Measurements from ENCODE around the gene ATP7B.
A peak's percentile ranks its signal among the peaks of the same experiment; 100 is the strongest.
"Not testable (repeated sequence)": the region's sequence is repeated elsewhere in the genome, so short reads cannot be mapped to it uniquely, and the experiment has no call there.

ATP7B gene

DNA sequence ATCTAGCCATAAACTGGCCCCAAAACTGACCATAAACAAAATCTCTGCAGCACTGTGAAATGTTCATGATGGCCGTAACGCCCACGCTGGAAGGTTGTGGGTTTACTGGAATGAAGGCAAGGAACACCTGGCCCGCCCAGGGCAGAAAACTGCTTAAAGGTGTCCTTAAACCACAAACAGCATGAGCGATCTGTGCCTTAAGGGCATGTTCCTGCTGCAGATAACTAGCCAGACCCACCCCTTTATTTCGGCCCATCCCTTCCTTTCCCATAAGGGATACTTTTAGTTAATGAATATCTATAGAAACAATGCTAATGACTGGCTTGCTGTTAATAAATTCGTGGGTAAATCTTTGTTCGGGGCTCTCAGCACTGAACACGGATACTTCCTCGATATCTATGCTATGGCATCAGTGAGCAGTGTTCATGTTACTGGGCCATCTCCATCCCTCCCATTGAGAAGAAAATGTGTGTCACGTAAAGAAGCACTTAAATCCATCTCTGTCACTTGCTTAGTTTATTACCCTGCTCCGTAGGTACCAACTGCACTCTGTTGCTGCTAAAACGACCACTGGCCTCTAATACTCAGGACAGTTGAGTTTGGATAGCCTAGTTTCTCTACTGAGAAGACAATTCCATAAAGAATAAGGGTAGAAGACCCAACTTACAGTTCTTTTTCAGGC is 5.3 kb downstream of the ATP7B start:
- no peak for DNase-seq

DNA sequence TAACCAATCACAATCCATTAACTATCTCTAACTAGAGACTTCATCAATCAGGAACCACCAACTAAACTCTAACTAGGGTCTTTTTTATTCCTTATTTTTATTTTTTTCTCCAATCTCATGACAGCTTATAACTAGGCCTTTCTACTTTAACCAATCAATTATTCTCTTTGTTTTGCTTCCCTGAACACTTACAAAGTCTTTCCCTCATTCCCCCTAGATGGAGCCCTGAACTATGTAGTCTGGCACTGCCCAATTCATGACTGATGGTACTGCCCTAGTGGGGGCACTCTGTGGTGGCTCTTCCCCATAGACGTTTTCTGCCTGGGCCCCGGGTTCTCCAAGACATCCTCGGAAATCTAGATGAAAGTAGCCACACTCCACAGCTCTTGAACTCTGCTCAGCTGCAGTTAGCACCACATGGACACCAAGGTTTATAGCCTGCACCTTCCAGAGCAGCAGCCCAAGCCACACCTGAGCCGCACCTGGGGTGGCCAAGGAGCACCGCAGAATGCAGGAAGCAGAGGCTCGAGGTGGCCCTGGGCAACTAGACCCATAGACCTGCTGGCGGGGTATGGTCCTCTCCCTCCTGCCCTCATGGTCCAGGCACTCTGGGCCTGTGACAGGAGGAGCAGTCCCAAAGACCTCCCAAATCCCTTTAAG is 6.6 kb downstream of the ATP7B start:
- DNase-seq: no peak

DNA sequence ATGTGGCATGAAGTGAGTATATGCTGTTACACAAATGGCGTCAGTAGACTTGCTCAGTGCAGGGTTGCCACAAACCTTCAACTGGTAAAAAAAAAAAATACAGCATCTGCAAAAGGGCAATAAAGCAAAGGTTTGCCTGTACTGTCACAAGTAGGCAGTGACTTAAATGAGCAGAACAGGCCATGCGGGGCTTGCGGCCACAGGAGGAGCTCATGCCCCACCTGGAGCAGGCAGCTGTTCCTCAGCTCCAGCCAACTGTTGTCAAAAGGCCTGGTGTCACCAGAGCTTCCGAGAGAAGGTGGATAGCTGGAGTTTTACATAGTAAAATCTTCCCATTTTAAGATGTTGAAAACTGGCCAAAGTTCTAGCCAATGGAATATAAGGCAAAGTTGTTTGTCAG is 7.7 kb downstream of the ATP7B start:
- no peak for DNase-seq

DNA sequence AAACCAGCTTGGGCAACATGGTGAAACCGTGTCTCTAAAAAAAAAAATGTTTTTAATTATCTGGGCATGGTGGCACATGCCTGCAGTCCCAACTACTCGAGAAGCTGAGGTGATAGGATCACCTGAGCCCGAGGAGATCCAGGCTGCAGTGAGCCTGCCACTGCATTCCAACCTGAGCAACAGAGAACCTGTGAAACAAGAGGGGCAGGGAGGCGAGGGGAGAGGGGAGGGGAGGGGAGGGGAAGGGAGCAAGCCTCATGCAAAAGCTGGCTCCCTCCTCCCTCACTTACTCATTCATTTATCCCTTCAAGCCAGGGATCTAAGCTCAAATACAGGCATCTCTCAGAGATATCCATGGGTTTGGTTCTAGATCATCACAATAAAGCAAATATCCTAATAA is 8.9 kb downstream of the ATP7B start:
- no peak for DNase-seq

DNA sequence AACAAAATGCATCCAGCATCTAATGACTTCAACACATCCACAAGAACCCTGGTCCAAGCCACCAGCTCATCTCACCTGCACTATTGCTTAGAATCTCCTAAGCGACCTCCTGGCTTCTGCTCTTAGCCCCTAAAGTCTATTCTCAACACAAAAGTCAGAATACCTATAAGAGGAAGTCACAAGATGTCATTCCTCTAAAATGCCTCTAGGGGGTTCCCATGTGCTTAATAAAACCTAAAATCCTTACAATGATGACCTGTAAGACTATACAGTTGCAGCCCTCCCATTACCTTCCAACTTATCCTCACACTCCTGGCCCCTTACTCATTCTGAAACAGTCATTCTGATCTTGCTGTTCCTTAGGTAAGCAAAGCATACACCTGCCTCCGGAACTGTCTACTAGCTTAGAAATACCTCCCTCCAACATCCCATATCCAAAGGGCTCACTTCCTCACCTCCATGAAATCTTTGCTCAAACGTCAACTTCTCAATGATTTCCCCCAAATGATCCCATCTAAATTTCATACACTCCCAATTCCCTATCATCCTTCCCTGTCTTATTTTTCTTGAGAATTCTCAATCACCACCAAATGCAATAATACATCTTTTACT is 10.0 kb downstream of the ATP7B start:
- DNase-seq: peak; percentile 42

DNA sequence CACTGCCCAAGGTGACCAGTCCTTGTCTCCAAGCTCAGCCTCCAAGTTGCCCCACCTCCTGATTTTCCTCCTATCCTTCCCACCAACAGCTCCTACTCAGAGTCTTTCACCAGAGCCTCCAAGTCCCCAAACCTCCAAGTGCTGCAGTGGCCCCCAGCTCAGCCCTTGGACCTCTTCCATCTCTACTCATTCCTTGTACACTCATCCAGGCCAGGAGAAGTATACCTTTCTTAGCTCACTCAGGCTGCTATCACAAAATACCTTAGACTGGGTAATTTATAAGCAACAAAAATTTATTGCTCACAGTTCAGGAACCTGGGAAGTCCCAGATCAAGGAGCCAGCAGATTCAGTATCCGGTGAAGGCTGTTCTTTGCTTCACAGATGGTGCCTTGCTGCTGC is 11.3 kb downstream of the ATP7B start:
- no peak for DNase-seq

DNA sequence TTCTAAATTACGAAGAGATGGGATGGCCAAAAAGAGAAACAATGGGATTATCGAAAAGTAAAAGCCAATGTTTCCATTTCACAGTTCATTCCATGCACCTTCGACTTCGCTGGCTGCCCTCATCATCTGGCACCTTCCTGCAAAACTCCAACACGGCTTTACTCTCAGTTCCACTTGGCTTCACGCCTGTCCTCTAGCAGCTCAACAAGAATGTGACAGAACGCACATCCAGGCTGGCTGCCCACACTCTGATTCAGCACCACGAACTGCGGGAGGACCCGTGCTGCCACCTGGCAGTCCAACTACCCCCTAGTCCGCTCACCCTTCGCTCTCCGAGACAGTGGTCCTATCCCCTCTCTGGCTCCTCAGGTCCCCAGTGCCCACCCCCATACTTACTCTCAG is 11.7 kb downstream of the ATP7B start:
- DNase-seq: no peak

DNA sequence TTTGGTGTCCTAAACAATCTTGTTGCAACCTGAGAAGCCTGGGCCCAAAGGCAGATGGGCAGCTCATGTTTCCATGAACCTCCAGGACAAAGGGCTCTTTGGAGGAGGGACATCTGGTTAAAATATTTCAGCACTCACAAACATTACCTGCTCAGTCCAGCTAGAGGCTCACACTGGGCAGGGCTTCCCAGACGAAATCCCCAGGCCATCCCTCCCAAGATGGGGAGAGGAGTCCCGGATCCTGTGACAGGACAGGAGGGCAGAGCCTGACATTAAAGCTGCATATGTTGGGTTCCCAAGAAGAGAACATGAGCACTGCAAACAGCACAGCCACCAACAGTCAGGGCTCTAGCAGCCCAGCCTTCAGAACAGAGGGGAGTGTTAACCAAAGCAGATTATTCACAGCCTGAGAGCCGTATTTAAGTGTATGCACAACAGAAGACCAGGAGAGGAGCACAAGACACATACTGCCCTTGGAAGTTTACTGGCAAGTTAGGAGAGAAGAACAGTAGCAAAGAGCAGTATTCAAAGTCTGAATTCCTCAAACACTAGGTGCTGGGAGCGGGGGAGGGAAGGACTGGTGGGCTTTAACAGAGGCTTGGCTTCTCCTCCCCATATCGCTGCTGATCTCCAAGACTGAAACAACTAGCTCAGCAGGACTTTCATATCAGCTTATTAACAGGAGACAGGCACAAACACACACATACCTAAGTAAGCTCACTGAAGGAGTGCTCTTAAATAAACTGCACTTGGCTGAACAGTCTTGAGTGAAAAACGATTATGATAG is 12.3 kb downstream of the ATP7B start:
- no peak for DNase-seq

DNA sequence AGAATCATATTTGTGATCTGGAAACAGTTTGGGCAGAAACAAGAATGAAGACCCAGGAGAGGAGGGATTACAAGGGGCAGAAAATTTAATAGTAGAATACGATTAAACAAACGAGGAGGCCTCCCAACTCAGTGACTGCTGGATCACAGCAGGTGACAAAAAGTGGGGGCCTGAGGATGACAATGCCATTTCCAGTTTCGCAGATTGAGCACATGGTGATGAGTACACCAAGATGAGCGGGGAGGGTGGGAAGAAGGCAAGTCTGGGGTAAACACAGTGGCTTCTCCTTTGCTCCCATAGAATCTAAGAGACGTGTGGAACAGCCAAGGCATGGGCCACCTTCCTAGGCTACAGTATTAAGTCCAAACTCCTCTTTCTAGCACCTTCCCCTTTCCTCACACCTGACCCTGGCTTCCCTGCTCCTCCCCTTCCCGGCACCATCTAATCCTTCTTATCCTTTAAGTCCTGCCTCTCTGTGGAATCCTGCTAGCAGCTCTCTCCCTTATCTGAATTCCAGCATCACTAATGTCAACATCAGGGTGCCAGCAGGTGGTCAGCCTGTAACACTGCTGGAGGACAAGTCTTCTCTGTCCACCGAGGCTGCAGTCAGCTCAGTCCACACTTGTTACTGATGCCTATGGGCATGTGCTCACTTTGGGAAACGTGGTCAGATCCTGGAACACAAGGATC is 13.5 kb downstream of the ATP7B start:
- DNase-seq: no peak

DNA sequence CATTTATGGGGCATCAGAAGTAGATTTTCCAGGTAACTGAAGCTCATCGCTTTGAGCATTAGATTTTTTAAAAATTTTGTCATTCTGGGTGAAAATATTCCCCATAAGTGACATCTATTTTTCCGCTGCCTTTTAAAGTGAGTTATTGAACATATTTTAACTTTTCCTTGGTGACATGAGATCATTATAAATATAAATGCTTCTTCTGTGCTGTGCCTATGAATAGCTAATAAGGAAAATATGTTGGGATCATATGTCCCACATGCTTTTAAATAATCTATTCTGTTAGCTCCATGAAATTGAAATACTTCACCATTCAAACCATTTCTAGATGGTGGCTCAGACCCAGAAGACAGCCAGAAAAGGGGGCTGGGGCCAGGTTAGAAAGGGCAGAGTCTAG is 14.1 kb downstream of the ATP7B start:
- DNase-seq: no peak

DNA sequence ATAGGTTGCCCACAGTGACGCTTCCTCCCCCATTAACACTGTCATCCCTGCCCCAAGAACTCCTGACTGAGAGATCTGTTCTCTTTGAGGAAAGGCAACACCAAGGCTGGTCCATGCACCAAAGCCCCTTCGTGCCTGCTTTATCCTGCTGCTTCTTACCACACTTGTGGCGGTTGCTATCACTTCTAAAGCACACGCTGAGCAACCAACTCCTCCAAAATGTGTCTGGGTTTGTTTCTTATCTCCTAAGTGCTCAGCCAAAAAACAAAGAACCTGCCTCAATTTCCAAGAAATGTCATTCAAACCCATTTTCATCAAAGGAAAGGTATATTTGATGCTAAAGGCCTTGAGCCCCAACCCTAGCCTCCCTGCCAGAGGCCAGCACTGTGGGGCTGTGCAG is 14.6 kb downstream of the ATP7B start:
- no peak for DNase-seq

DNA sequence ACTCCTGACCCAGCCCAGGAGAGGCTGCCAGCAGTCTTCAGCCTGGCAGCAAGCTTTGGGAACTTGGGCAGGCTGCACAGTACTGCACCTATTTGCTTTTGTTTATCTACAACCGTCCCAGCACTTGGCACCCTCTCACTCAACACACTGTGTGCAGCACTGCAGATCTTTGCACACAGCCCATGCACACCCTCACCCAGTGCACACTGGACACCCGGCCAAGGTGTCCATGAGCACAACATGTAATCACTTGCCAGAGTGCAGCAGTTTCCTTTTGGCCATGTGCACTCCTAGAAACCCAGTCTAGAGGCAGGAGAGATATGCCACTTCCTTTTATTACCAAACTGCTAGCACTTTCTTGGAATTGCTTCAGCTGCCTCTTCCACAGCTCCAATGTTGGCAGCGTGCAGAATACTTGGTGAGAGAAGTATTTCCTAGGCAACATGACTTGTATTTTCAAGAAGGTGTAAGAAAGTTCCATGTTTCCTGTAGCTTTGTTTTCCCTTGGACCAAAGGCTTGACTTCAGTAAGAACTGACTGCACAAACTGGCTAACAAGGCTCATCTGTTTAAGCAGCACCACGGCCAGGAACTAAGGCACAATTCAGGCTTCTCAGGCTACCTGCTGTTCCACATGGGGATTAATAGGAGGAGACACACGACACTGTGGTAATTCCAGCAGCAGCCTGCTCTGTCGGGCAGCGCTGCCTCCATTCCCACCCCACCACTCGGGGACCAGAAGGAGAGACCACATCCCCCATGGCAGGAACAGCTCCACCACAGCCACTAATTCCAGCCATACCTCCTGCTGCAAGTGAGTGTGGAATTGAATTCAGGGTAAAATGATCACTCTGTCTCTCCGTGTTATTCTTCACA is 15.3 kb downstream of the ATP7B start:
- no peak for DNase-seq

DNA sequence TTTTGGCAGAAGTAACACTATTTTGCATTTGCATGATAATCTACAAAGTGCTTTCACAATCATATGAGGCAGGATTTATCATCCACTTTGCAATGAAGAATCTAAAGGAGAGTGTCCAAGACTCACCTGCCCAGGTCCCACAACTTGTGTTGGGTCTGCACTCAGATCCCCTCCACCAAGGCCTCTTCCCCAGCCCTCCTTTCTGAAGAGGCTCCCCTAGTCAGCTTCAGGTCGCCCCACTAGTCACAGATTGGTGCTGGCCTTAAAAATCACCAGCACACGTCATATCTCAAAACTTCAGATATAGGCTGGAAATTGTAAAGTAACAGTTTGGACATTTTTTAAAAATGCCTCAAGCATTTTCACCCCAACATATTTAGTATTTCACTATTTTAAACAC is 17.5 kb downstream of the ATP7B start:
- no peak for DNase-seq

DNA sequence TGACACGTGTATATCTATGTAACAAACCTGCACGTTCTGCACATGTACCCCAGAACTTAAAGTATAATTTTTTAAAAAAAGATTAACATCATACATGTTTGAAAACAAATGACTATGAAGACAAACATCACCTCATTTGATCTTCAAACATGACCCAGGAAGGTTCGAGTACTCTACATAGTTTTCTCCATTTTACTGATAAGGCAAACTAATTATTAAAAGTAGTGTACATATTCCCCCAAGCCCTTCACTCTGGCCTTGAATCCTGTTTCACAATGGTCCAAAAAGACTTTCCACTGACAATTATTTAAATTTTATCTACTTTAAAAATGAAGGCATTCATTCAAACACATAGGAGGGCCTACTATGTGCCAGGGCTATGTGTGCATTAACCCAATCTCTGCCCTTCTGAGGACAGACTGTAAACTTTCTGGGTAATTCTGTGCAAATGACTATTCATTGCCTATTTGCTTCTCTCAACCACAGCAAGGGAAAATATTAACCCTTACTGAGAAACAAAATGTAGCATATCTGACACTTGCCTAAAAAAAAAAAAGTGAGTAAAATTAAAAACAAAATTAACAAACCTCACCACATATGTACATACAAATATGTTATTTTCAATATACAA is 22.1 kb downstream of the ATP7B start:
- no peak for DNase-seq

DNA sequence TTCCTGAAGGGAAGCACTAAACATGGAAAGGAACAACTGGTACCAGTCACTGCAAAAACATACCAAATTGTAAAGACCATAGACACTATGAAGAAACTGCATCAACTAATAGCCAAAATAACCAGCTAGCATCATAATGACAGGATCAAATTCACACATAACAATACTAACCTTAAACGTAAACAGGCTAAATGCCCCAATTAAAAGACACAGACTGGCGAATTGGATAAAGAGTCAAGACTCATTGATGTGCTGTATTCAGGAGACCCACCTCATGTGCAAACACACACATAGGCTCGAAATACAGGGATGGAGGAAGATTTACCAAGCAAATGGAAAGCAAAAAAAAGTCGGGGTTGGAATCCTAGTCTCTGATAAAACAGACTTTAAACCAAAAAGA is 26.3 kb downstream of the ATP7B start:
- DNase-seq: not testable (repeated sequence)

DNA sequence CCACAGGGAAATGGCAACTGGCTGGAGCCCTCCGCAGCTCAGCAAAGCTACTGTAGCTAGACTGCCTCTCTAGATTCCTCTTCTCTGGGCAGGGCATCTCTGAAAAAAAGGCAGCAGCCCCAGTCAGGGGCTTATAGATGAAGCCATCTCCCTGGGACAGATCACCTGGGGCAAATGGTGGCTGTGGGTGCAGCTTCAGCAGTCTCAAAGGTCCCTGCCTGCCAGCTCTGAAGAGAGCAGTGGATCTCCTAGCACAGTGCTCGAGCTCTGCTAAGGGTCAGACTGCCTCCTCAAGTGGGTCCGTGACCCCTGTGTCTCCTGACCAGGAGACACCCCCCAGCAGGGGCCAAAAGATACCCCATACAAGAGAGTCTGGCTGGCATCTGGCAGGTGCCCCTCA is 28.0 kb downstream of the ATP7B start:
- not testable (repeated sequence) for DNase-seq

DNA sequence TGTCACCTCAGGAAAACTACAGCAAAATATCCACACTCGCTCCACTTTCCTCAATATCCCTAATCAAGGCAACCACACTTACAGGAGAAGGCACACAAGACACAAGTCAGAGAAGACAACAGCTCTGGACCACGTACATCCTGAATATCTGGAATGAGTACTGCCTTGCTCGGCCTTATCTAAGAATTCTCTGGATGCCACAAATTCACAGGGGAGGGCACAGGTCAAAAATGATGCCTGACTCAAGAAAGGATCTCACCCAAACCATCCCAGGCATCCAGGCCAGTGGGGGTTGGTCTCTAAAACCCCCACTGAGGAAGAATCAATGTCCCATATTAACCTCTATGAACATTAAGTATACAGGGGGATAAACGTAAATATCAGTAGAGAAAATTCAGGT is 29.9 kb downstream of the ATP7B start:
- no peak for DNase-seq

DNA sequence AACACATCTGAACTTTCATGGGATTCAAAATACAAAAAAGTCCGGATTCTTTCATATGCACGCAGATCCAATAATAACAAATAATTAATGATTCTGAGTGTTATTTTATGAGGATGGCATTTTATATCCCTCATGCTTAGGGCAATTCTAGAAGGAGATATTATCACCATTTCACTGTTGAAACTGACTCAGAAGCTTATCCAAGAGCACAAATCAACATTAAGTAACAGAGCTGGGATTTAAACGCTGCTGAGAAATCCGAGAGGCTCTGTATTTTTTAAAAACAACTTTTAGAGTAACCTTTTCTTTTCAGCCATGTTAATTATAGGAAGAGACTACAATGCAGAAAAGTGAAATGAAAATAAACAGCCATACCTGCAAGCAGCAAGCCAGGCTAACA is 30.3 kb downstream of the ATP7B start:
- DNase-seq: no peak

DNA sequence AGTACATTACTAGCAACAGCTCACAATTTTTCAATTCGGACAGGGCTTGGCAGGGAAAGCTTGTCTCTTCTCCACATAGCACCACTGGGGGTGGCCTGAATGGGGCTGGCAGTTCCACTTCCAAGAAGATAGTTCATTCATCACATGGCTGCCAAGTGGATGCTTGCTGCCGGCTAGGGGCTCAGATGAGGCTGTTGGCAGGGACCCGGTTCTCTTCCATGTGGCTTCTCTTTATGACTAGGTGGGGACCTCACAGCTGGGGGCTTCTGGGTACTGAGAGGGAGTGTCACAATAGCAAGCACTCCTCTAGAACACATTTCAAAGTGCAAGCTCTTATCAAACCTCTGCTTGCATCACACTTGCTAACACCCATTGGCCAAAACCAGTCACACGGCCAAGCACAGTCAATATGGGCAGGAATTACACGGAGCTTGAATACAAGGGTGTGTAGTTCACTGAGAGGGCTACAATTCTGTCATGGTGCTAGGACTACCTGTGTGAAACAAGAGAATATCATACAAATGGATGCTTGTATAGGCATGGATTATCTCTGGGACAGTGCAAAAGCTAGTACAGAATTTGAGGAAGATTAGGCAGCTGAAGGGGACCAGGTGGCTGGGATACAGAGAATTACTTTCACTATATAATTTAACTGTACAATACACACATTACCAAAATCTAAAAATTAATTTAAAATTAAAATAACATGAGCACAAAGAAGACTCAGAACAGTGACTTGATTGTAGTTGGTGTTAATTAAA is 32.3 kb downstream of the ATP7B start:
- no peak for DNase-seq

DNA sequence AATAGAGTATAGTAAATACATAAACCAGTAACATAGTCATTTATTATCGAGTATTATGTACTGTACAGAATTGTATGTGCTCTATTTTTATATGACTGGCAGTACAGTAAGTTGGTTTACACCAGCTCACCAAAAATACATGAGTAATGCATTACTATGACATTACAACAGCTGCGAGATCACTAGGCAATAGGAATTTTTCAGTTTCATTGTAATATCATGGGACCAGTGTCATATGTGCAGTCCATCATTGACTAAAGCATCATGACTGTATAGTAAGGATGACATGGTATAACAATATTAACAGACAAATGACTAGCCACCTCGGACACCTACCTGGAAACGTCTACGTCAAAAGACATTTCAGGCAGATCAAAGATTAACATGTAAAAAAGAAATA is 33.6 kb downstream of the ATP7B start:
- no peak for DNase-seq

DNA sequence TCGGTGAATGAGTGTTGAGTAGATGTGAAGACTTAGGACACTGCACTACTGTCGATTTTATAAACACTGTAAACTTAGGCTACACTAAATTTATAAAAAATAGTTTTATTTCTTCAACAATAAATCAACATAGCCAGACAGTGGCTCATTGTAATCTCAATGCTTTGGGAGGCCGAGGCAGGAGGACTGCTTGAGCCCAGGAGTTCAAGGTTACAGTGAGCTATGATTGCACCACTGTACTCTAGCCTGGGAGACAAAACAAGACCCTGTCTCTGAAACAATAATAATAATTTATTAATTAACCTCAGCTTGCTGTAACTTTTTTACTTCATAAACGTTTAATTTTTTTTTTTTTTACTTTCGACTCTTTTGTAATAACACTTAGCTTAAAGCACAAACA is 34.4 kb downstream of the ATP7B start:
- DNase-seq: no peak

Measured in activated CD4-positive, alpha-beta T cell treated with anti-CD3 and anti-CD28 coated beads, Interleukin-2, Interleukin-6, amounts not matched to agents 100 ng/mL and 50 ng/mL, durations not matched to agents 16 hours and 8 hours (primary cell).